Central memory CD8-positive, alpha-beta T cell (primary cell): Measurements from ENCODE around the gene RXFP1.

ENCODE experiments used
- ATAC-seq: fragments of 150-1000 bp; cut with Tn5 transposase; replicated peaks from 2 replicates; pipeline ENCODE4 v1.10.0; 2022; ENCODE audit warnings: mild to moderate bottlenecking, moderate FRiP score, moderate number of reproducible peaks; ENCODE audit not compliant: poor library complexity, severe bottlenecking; ENCODE audit errors: extremely low read depth
- DNase-seq, 2 donors: peaks; one replicate each; pipeline ENCODE4 v3.0.0; 2021; ENCODE audit warnings: low spot score in 2 of 2
- H3K27ac Mint-ChIP-seq: one replicate; pipeline ENCODE4 v1.8.0; 2022; ENCODE audit warnings: low read depth, mild to moderate bottlenecking, moderate library complexity, mixed read lengths
- H3K27me3 Mint-ChIP-seq: one replicate; pipeline ENCODE4 v1.8.0; 2022; ENCODE audit warnings: mixed read lengths
- H3K36me3 Mint-ChIP-seq: one replicate; pipeline ENCODE4 v1.8.0; 2022; ENCODE audit warnings: mild to moderate bottlenecking, moderate library complexity, mixed read lengths; ENCODE audit not compliant: insufficient read depth
- H3K4me1 Mint-ChIP-seq: one replicate; pipeline ENCODE4 v1.8.0; 2022; ENCODE audit warnings: mixed read lengths
- H3K4me3 Mint-ChIP-seq: one replicate; pipeline ENCODE4 v1.8.0; 2022; ENCODE audit warnings: mild to moderate bottlenecking, moderate library complexity, mixed read lengths
- H3K9me3 Mint-ChIP-seq: one replicate; pipeline ENCODE4 v1.8.0; 2022; ENCODE audit warnings: mixed read lengths

RXFP1 gene

DNA sequence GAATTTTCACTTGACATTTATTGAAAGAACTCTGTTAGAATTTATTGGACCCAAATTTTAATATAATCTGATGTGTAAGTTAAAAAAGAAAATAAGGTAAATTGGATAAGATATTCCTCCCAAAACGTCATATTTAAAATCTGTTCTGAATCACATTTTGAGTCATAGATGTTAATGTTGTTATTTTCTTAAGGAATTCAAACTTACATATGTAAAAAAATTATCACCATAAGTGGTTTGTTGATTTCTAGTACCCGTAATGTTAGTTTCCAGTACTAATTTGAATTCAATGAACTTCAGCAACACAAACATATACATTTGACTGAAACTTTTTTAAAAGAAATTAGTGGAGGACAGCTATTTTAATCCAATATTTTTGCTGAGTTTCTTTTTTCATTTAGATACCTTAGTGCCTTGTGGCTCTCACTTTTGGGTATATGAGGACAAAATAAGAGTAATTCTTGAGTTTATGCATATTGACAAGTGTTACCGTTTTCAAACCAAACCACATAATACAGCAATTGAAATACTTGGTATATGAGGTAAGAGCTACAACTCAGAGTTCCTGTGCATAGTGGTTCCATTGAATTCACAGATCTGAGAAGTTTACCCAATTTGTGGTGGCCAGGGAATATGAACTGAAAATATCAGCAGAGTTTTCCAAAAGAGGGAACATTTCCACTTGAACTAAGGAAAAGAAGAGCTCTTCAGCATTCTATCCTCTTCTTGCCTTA, 78.2 kb downstream of the RXFP1 start:
- DNase-seq (no peak), ATAC-seq (no peak)
- Mint-ChIP-seq H3K27me3 (peaks cover 8% of the 10 kb centered on the region), H3K4me1 (no peaks in the 10 kb centered on the region), H3K36me3 (no peaks in the 10 kb centered on the region), H3K27ac (no peak overlapping the region), H3K9me3 (no peaks in the 10 kb centered on the region), H3K4me3 (no peak overlapping the region)

GRCh38 chr4:158604369-158604768, 82.7 kb downstream of the RXFP1 start:
- Mint-ChIP-seq H3K9me3 (no peaks in the 10 kb centered on the region), H3K4me3 (no peak overlapping the region), H3K36me3 (no peaks in the 10 kb centered on the region), H3K27ac (no peak overlapping the region), H3K4me1 (no peaks in the 10 kb centered on the region), H3K27me3 (peaks cover 19% of the 10 kb centered on the region)
- ATAC-seq (no peak), DNase-seq (no peak)

- no peak for DNase-seq
- Mint-ChIP-seq H3K4me3 (no peak overlapping the region), H3K4me1 (no peaks in the 10 kb centered on the region), H3K27ac (no peak overlapping the region), H3K36me3 (no peaks in the 10 kb centered on the region), H3K9me3 (no peaks in the 10 kb centered on the region), H3K27me3 (peaks cover 30% of the 10 kb centered on the region)
- no peak for ATAC-seq
Observed at GRCh38 chr4:158605393-158605792, 83.7 kb downstream of the RXFP1 start.

GRCh38 chr4:158606969-158607368, 85.3 kb downstream of the RXFP1 start:
- no peaks in the 10 kb centered on the region for H3K4me1 Mint-ChIP-seq
- H3K27ac Mint-ChIP-seq, result no peak overlapping the region
- no peak for ATAC-seq
- no peak overlapping the region for H3K4me3 Mint-ChIP-seq
- no peaks in the 10 kb centered on the region for H3K9me3 Mint-ChIP-seq
- DNase-seq, result no peak
- no peaks in the 10 kb centered on the region for H3K36me3 Mint-ChIP-seq
- peaks cover 39% of the 10 kb centered on the region for H3K27me3 Mint-ChIP-seq

DNA sequence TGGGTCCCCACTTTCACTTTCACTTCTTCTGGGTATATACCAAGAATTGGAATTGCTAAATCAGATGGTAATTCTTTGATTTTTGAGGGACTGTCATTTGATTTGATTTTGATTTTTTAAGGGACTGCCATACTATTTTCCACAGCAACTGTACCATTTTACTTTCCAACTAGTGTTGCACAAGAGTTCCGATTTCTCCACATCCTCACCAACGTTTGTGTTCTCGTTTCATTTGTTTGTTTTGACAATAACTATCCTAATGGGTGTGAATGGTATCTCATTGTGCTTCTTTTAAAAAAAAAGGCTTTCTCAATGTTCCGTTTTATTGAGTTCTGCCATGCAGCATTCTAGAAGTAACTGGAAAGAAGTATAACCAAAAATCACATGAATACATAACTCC, 87.4 kb downstream of the RXFP1 start:
- ATAC-seq (no peak), DNase-seq (no peak)
- no peaks in the 10 kb centered on the region for H3K9me3 Mint-ChIP-seq
- H3K27me3 Mint-ChIP-seq, result peaks cover 49% of the 10 kb centered on the region
- no peaks in the 10 kb centered on the region for H3K4me1 Mint-ChIP-seq
- H3K36me3 Mint-ChIP-seq, result no peaks in the 10 kb centered on the region
- no peak overlapping the region for H3K27ac Mint-ChIP-seq
- no peak overlapping the region for H3K4me3 Mint-ChIP-seq

- DNase-seq (no peak), ATAC-seq (no peak)
- Mint-ChIP-seq H3K9me3 (no peaks in the 10 kb centered on the region), H3K27ac (no peak overlapping the region), H3K4me3 (no peak overlapping the region), H3K27me3 (peaks cover 65% of the 10 kb centered on the region), H3K36me3 (no peaks in the 10 kb centered on the region), H3K4me1 (no peaks in the 10 kb centered on the region)
Observed at GRCh38 chr4:158610790-158611189, 89.1 kb downstream of the RXFP1 start.

DNA sequence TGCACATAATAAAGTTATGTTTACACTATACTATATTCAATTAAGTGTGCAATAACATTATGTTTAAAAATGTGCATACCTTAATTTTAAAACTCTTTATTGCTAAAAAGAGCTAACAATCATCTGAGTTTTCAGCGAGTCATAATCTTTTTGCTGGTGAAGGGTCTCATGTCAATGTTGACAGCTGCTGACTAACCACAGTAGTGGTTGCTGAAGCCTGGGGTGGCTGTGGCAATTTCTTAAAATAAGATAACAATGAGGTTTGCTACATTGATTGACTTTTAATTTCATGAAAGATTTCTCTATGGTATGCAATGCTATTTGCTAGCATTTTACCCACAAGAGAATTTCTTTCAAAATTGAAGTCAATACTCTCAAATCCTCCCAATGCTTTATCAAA, 91.4 kb downstream of the RXFP1 start:
- DNase-seq (no peak), ATAC-seq (no peak)
- no peaks in the 10 kb centered on the region for H3K36me3 Mint-ChIP-seq
- H3K4me3 Mint-ChIP-seq, result no peak overlapping the region
- no peak overlapping the region for H3K27ac Mint-ChIP-seq
- peaks cover 62% of the 10 kb centered on the region for H3K27me3 Mint-ChIP-seq
- no peaks in the 10 kb centered on the region for H3K4me1 Mint-ChIP-seq
- no peaks in the 10 kb centered on the region for H3K9me3 Mint-ChIP-seq

DNA sequence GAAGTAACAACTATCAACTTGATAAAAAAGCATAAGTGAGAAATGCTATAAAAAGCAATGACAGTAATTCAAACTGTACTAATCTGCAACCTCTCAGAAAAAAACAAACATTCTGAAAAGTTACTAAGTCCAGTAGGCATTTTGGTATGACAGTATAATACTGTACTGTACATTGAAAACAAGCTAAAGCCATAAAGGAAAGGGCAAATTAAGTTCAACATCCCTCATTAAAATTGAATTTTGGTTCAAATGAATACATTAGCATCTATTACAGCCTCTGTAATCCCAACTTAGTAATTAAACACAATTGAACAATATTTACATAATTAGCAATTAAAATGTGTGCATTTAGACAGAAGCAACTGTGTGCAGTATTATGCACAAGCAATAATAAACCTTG, 96.3 kb downstream of the RXFP1 start:
- no peak overlapping the region for H3K4me3 Mint-ChIP-seq
- H3K36me3 Mint-ChIP-seq, result no peaks in the 10 kb centered on the region
- H3K27me3 Mint-ChIP-seq, result peaks cover 54% of the 10 kb centered on the region
- no peaks in the 10 kb centered on the region for H3K4me1 Mint-ChIP-seq
- ATAC-seq, result no peak
- H3K27ac Mint-ChIP-seq, result no peak overlapping the region
- H3K9me3 Mint-ChIP-seq, result no peaks in the 10 kb centered on the region
- DNase-seq, result no peak

- Mint-ChIP-seq H3K9me3 (no peaks in the 10 kb centered on the region), H3K4me3 (no peak overlapping the region), H3K27ac (no peak overlapping the region), H3K27me3 (peaks cover 36% of the 10 kb centered on the region), H3K36me3 (no peaks in the 10 kb centered on the region), H3K4me1 (no peaks in the 10 kb centered on the region)
- DNase-seq (no peak), ATAC-seq (no peak)
Observed at GRCh38 chr4:158621729-158622128, 100.0 kb downstream of the RXFP1 start.

- DNase-seq (no peak), ATAC-seq (no peak)
- no peaks in the 10 kb centered on the region for H3K4me1 Mint-ChIP-seq
- H3K27ac Mint-ChIP-seq, result no peak overlapping the region
- no peaks in the 10 kb centered on the region for H3K36me3 Mint-ChIP-seq
- no peaks in the 10 kb centered on the region for H3K9me3 Mint-ChIP-seq
- H3K4me3 Mint-ChIP-seq, result no peak overlapping the region
- peaks cover 36% of the 10 kb centered on the region for H3K27me3 Mint-ChIP-seq
Observed at GRCh38 chr4:158622251-158622650, 100.6 kb downstream of the RXFP1 start.

GRCh38 chr4:158624889-158625478, 103.3 kb downstream of the RXFP1 start:
- DNase-seq, result no peak
- Mint-ChIP-seq H3K27me3 (peaks cover 21% of the 10 kb centered on the region), H3K4me1 (no peaks in the 10 kb centered on the region), H3K36me3 (no peaks in the 10 kb centered on the region), H3K4me3 (no peak overlapping the region), H3K27ac (no peak overlapping the region), H3K9me3 (no peaks in the 10 kb centered on the region)
- no peak for ATAC-seq

DNA sequence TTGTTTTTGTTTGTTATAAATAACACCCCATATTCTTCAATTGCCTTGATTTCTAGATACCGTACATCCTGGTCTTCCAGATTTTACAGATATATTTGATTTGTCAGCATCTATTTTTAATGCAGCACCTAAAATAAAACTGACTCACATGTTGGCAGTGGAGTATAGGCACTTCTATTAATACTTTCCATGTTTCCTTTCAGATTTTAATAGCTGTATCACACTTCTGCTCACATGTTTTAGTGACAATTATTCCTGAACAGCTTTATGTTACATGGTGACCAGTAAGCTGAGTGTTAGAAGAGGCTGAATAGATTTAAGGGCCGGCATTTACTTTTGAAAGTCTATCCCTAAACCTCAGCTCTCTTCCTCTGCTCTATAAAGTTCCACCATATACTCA, 103.9 kb downstream of the RXFP1 start:
- H3K27ac Mint-ChIP-seq, result no peak overlapping the region
- H3K4me1 Mint-ChIP-seq, result no peaks in the 10 kb centered on the region
- no peak for DNase-seq
- no peaks in the 10 kb centered on the region for H3K36me3 Mint-ChIP-seq
- ATAC-seq, result no peak
- peaks cover 15% of the 10 kb centered on the region for H3K27me3 Mint-ChIP-seq
- no peak overlapping the region for H3K4me3 Mint-ChIP-seq
- H3K9me3 Mint-ChIP-seq, result no peaks in the 10 kb centered on the region

DNA sequence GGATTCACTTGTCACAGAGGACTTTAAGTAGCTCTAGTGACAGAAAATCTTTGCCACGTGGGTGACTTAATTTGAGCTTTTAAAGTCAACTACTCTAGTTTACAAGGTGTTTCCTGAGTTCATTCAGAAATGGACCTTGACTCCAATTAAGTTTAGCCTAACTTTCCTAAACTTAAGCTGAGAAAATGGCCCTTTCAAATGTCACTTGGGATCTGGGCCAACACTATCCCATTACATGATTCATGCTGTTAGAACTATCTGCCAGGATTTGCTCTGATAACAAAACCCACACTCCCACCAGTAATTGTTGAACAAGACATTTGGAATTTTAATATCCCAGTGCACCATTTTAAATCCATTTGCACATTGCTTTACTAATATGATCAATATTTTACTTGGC, 109.2 kb downstream of the RXFP1 start:
- DNase-seq, result no peak
- Mint-ChIP-seq H3K9me3 (no peaks in the 10 kb centered on the region), H3K27me3 (no peaks in the 10 kb centered on the region), H3K36me3 (no peaks in the 10 kb centered on the region), H3K4me1 (no peaks in the 10 kb centered on the region), H3K4me3 (no peak overlapping the region), H3K27ac (no peak overlapping the region)
- ATAC-seq, result no peak
